Ureter (tissue), 1 donor: ENCODE data around the gene OR52L1. TPM values are rescaled to one million over a fixed set of nuclear protein-coding genes. Genes with fewer than 3 reads are reported as not detected.

Experiments
- DNase-seq: peaks from one replicate; pipeline ENCODE4 v3.0.0-alpha.2; 2020; ENCODE audit warnings: low spot score
- total RNA-seq: library from RNA; stranded (reverse); gene quantifications from one replicate; pipeline ENCODE4 v1.2.4, GENCODE V29; 2023
- donor health status: DM: yes; HTN: yes; CAD: no.

OR52L1 gene
- total RNA-seq, 1 donor from 2014 or later = not detected

DNA sequence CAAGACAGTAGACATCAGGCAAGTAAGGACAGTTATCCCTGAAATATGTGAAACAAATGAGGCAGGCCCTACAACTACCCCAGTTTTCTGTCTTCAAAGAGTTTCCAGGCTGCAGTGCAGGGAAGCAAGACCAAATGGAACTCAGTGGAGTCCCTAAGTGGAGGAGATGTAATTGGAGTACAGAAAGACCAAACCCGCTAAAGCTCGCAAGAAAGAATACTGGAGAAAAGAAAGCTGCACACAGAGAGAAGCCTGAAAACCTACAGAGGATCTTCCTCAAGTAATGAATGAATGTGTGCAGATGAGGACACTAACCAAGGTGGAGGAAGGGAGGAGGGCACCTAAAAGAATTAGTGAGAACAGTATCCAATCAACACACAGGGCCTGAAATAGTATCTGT lies 46.0 kb downstream of the OR52L1 start:
- DNase-seq = no peak

DNA sequence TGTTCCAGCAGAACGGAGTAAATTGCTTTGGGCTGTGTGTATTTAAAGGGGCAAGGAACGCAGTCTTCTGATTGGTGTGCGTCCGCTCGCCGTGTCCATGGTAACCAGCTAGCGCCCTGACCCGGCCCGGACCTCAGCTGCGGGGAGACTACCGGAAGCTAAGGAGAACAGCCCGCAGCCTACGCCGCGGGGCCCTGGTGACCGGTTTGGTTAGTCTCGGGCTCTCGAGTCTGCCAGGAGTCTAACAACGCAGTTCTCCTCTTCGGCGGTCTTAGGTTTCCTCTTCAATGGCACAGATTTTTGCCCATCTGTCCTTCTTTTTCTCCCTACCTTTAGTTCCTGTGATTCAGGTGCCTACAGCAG lies 48.2 kb downstream of the OR52L1 start:
- DNase-seq = no peak

DNA sequence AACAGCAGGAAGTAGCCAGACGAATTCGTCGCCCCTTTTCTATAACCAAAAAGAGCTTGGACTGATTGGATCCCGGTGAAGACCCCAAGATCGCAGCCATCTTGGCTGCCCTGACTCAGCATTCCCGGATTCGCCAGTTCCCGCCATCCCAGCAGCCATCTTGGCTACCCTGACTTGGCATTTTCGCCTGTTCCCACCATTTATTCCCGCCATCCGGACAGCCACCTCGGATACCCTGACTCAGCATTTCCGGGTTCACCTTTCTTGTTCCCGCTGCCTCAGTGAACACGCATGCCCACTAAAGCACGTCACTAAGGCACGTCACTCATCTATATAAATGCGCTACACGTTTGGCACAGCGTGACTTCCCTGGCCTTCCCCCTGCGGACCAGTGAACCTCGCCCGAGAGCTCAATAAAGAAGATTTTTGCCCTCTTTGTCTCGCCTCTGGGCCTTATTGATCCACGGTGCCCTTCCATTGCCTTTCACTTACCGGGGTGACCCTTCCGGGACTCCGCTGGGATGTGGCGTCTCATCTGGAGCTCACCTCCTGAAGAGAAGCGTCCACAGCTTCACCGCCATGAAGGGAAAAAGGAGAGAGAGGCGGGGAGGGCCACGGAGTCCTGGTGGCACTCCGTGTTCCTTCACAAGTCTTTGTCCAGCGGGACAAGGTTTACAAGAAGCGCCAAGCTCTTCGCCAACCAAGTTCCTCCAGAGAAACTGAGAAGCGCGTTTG lies 48.8 kb downstream of the OR52L1 start:
- no peak for DNase-seq

Other genes starting within 250 kb of the OR52L1 start
- gene OR52N4, start 232.7 kb downstream of the OR52L1 start, total RNA-seq = 0.75 TPM
- gene OR52N5, start 203.6 kb downstream of the OR52L1 start, total RNA-seq = not detected
- 0.26 TPM for gene OR52N1, start 195.7 kb downstream of the OR52L1 start, total RNA-seq
- gene OR52N2, start 178.1 kb downstream of the OR52L1 start, total RNA-seq = not detected
- gene OR52E6, start 145.1 kb downstream of the OR52L1 start, total RNA-seq = not detected
- not detected for gene OR52E8, start 129.3 kb downstream of the OR52L1 start, total RNA-seq
- gene OR52E4, start 106.4 kb downstream of the OR52L1 start, total RNA-seq = not detected
- gene OR52E5, start 93.8 kb downstream of the OR52L1 start, total RNA-seq = not detected
- gene OR56A3, start 44.7 kb downstream of the OR52L1 start, total RNA-seq = not detected
- not detected for gene OR56A5, start 18.5 kb downstream of the OR52L1 start, total RNA-seq
- gene OR56A4, start 20.0 kb upstream of the OR52L1 start, total RNA-seq = 0.10 TPM
- 0.05 TPM for gene OR56A1, start 43.8 kb upstream of the OR52L1 start, total RNA-seq
- not detected for gene OR56B4, start 120.7 kb upstream of the OR52L1 start, total RNA-seq
- gene OR52B2, start 183.3 kb upstream of the OR52L1 start, total RNA-seq = not detected
- gene OR52W1, start 212.2 kb upstream of the OR52L1 start, total RNA-seq = not detected
- gene C11orf42, start 218.6 kb upstream of the OR52L1 start, total RNA-seq = not detected
- gene FHIP1B, start 247.7 kb upstream of the OR52L1 start, total RNA-seq = 49.5 TPM